ENCODE results near the gene ATAD2B. TPM values are rescaled to one million over a fixed set of nuclear protein-coding genes. Genes with fewer than 3 reads are reported as not detected.

Gene ATAD2B
- total RNA-seq = 11.1 and 16.4 TPM in 2 replicates

DNA sequence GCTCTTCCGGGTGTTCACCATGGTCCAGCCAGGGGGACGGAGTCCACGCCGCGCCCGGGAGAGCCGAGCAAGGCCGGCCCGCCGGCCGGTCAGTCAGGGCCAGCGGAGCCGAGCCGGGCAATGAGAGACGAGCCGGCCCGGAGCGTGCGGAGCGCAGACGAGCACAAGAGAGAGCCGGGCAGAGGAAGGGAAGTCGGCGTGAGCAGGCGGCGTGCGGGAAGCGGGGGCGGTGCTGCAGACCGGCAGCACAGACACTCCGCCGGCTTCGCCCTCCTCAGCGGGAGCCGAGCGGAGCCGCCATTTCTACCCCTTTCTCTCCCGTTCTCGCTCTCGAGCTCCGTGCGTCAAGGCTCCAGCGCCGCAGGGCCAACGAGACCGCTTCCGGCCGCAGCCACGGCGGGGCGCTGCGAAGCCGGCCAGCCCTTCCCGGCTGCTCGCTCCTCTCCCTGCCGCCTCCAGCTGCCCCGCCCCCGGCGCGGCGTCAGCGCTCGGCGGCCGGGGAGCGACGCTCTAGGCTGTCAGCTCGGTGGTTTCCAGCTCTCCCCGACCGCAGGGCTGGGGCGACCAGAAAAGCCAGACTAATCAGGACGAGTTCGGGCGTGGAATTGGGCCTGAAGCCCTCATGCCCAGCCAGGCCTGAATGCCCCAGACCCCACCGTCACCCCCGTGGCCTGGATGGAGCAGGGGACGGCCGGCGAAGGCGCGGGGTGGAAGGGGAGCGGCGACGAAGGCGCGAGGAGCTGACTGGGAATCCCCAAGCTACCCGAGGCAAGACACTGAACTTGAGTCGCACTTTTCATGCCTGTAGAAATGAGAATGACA lies at the start of gene ATAD2B:
Gene ATAD2B (minus strand): TSS at position 374 of the 822 bp plus-strand sequence. CDS start 353 bp downstream, at position 21.

DNA sequence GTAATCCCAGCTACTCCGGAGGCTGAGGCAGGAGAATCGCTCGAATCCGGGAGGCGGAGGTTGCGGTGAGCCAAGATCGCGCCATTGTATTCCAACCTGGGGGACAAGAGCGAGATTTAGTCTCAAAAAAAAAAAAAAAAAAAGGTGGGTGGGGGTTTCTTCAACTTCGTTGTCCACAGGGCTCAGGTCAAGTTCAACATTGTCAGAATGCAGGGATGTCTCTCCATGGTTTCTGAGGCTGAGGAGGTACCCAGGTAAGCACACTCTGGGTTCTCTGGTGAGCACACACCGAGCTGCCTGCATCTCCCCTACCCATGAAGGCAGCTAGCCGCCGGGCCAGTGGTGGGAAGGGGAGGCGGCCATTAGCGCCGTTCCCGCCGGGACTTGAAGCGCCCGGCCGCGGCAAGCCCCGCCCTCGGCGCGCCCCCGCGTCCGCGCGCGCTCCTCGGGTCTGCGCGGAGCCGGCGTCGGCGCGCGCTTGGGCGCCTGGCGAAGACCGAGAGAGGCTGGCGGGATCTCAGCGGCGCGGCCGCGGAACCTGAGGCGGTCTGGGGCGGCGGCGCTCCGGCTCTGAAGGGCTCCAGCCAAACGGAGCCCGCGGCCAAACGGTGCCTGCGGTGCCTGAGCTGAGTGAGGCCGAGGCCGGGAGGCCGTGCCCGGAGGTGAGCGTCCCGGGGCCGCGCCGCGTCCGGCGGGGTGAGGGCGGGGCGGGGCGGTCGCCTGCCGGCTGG lies 13.2 kb upstream of the ATAD2B start, which contains the start of gene UBXN2A:
Gene UBXN2A (plus strand): TSS at position 477 of the 731 bp plus-strand sequence. CDS start 17,852 bp downstream, outside the sequence.

Other genes starting within 250 kb of the ATAD2B start
- 13.1 and 16.4 TPM in 2 replicates for gene UBXN2A, start 13.3 kb upstream of the ATAD2B start, total RNA-seq
- 0.12 and 0.16 TPM in 2 replicates for gene MFSD2B, start 83.0 kb upstream of the ATAD2B start, total RNA-seq
- gene WDCP, start 120.3 kb upstream of the ATAD2B start, total RNA-seq = 7.5 and 8.4 TPM in 2 replicates
- gene FKBP1B, start 122.6 kb upstream of the ATAD2B start, total RNA-seq = 5.2 TPM in 2 replicates
- 57.9 and 70.6 TPM in 2 replicates for gene SF3B6, start 149.2 kb upstream of the ATAD2B start, total RNA-seq
- 47.4 and 50.8 TPM in 2 replicates for gene TP53I3, start 157.7 kb upstream of the ATAD2B start, total RNA-seq
- gene PFN4, start 196.2 kb upstream of the ATAD2B start, total RNA-seq = 0.16 and 0.97 TPM in 2 replicates
- 8.0 and 10.1 TPM in 2 replicates for gene FAM228B, start 196.3 kb upstream of the ATAD2B start, total RNA-seq
- 0.24 and 0.32 TPM in 2 replicates for gene FAM228A, start 247.9 kb upstream of the ATAD2B start, total RNA-seq